NCI-H2029 treated with DMSO at 0.1 percent for 48 hours (cell line): ENCODE measurements around the gene FITM2.
"Not testable (repeated sequence)": the region's sequence is repeated elsewhere in the genome, so short reads cannot be mapped to it uniquely, and the experiment has no call there.

Experiments
- DNase-seq: peaks from one replicate; lab custom pipeline; 2025; lab: John Stamatoyannopoulos, UW

The FITM2 gene

DNA sequence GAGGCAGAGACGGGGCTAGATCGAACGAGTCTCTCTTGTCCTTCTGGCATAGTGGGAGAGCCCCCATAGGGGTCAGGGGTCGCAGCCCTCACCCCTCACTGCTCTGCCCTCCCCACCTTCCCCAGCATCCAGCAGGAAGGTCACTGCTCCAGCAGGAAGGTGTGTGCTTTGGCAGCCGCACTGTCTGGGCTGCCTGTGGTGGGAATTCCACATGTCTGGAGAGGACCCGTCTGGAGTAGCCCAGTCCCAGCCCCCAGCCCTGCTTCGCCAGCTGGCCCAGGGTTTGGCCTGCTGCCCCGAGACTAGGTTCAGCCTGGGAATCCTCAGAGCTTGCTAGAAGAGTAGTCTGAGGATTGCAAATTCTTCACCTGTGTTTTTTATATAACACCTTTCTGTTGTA, 23.3 kb upstream of the FITM2 start:
- DNase-seq = no peak

DNA sequence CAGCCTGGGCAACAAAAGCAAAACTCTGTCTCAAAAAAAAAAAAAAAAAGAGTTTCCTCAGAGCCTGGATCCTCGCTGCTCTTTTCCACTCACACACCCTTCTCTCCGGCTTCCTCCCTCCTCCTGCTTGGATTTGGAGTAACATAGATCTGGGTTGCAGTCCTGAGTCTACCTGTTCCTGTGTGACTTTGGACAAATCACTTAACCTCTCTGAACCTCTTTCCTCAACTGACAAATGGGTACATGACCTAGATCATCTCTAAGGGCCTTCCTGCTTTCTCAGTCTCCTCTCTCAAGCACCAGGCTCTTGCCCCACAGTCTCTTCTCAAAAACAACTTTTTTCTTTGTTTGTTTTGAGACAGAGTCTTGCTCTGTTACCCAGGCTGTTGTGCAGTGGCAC, 20.2 kb upstream of the FITM2 start:
- DNase-seq = no peak

DNA sequence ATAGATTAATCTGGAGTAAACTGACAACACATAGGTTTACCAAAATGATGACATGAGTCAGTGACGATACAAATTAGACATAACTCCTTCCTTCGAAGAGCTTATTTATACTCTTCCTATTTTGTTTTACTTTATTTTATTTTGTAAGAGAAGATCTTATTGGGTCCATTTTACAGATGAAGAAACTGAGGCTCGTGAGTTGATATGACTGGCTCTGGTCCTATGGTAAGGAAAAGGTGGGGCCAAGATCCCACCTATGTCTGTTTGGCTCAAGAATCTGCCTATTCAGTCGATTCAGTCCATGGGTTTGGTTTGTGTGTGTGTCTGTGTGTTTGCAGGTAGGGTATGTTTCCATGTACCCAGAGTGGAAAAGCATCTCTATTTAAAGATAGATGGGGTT, 17.4 kb upstream of the FITM2 start:
- no peak for DNase-seq

DNA sequence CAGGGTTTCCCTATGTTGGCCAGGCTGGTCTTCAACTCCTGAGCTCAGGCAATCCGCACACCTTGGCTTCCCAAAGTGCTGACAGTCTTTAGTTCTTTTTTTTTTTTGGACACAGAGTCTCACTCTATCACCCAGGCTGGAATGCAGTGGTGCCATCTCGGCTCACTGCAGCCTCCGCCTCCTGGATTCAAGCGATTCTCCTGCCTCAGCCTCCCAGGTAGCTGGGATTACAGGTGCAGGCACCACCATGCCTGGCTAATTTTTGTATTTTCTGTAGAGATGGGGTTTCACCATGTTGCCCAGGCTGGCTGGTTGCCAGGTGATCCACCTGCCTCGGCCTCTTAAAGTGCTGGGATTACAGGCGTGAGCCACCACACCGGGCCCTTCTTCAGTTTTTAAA, 16.7 kb upstream of the FITM2 start:
- not testable (repeated sequence) for DNase-seq

DNA sequence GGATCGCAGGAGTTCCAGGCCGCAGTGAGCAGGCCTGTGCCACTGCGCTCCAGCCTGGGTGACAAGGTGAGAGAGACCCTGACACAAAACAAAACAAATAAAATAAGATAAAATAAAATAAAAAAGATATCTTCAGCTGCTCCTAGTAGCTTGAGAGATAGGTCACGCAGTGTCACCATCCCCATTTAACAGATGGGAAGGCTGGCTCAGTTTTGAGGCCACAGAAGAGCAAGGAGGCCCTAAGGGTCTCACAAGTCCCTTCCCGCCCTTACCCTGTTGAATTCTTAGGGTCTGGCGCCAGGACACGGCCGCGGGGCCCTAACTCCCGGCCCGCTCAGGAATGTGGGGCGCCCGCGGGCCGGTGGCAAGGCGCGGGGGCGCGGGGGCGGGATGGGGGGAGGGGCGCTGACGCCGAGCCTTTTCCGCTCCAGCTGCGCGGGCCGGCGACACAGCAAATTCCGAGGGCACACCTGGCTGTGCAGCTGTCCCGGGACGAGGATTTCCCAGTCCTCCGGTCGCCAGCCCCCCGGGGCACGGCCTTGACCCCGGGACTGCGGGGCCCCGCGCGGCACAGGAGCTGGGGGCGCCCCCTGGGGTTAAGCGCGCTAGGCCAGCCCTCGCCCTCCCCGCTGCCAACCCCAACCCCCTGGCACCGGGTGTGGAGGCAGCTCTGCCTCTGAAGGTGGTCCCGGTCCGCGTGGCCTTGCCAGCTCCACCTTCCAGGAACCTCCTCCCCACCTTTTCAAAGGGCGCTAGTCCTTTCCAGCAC, 15.6 kb upstream of the FITM2 start:
- DNase-seq = no peak

DNA sequence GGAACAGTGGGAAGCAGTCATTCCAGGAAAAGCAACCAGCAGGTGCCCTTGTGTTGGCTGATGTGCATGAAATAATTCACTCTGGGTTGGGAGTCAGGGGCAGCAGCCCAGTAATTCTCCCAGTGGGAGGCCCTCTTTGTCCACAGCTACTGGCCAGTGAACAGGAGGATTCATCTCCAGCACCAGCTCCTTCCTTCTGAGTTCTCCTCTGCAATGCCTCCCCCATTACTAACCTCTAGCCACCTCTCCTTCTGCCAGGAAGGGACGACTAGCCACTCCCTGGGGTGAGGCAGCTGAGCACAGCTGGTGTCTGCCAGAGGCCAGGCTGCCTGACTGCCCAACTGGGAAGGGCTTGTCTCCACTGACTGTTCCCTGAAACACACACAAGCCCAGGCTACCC, 13.3 kb upstream of the FITM2 start:
- no peak for DNase-seq

DNA sequence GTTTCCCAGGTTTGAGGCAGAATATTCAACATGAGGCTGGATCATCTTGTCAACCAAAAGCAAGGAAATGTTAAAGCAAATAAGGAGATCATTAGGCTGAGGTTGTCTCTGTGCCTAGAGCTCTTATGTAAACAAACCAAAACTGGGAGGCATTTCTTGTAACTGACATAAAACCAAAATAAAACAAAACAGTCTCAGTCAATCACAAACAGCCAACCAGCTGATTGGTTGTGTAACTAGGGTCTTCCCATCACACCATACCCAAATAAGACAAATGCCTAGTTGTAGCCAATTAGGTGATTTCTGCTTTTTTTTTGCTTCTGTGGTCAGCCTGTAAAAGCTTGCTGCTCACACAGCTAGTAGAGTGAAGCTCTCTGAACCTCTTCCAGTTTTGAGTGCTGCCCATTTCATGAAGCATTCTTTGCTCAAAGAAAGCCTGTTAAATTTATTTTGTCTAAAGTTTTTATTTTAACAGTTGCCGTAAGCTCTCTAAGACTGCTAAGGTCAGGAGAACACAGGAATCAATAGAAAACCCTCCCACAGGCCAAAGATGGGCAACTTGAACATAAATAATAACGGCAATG, 8.9 kb upstream of the FITM2 start:
- DNase-seq = peak; percentile 8

DNA sequence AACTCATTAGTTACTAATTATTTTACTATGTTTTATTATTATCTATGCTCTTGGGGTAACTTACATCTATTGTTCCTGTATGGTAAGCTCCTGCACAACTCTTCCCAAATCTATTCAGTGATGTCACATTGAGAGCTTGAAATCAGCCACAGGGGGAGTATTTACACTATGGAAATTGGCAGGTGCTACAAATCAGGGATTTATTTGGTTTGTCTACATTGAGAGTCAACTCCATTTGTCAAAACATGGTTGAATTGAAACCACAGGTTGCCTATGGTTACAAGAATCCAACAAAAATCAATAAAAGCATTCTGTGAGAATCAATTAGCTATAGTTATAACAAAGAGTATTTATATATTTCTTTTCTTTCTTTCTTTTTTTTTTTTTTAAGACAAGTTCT, 3.9 kb upstream of the FITM2 start:
- no peak for DNase-seq

DNA sequence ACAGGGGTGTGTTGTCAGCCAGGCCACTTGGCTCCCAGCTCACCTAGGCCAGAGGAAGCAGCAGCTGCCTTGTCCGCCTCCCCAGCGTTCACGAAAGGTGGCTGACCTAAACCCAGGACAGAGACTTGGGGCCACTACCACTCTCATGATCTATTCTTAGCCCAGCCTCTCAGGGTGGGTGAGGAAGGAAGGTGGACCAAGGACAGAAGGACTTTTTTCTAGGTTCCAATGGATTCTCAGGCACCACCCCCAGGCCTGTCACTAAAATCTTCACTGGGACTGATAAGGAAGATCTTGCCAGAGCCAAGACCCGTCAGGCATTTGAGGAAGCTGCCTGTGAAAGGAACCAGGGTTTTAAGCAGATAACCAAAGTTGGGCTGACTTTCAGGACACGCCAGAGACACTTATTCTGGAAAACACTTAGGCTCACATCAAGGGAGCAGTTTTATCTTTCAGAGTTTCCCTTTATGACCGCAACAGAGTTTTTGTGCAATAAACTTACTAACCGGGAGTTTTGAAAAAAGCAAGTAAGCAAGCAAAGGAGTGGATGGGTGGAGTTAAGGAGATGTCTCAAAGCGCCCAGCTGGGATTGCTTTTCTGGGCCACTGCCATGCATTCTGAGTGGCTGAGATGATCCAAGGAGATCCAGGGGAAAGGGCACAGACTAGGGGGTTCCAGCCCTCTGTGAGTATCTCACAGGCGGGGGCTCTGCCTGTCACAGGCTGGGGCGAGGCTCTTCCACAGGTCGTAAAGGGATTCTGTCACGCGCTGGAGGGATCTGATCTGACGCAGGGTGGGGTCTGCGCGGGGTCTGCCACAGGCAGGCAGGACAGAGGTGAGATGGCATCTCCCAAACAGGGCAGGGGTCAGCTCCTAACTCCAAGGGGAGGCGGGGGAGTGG, 989 bp downstream of the FITM2 start:
- no peak for DNase-seq

DNA sequence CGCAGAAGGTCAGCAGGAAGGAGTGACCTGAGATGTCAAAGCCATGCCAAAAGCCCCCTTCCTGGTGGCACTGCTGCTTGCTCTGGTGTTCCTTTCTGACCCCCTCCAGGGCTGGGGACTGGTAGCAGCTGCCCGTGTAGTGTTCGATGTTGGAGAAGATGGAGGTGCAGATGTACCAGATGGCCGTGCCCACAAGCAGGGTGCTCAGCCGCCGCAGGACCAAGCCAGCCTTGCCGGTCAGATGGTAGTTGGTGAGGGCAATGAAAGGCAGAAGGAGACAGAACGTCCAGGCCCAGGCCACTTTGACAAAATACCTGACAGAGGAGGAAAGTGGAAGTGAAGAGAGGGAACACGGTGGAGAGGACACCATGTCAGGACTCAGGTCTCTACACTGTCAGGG, 4.1 kb downstream of the FITM2 start:
- DNase-seq = no peak

DNA sequence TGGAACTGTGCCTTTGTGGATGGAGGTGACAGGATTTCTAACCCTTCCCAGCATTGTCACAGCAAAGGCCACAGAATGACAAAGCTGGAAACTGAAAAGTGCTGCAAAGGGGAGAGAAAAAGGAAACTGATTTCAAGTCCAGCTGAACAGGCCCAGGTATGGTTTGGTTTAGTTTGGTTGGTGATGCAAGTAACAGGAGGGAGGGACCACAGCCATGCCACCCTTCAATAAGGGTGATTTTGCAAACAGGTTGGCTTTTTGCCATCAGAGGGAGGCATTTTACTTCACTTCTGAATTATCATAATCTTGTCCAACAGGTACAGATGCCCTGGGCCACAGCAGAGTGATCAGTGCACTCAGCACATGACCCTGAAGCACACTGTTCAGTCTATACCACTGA, 6.6 kb downstream of the FITM2 start:
- DNase-seq = no peak

DNA sequence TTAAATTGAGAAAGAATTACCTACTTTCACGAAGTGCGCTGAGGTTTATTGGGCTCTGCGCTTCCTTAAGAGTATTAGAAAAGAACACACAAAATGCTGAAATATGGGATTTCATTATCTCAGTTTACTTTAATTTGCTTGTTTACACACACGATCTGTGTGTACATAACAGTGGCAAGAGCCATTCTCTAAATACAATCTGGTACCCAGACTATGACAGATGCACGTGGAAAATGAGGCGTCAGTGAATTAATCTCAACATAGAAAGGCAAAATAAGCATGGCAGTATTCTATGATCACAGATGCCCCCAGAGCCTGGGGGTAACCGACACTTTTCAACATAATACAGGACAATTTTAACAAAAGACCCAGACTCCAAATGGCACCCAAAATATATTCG, 8.3 kb downstream of the FITM2 start:
- DNase-seq = no peak

DNA sequence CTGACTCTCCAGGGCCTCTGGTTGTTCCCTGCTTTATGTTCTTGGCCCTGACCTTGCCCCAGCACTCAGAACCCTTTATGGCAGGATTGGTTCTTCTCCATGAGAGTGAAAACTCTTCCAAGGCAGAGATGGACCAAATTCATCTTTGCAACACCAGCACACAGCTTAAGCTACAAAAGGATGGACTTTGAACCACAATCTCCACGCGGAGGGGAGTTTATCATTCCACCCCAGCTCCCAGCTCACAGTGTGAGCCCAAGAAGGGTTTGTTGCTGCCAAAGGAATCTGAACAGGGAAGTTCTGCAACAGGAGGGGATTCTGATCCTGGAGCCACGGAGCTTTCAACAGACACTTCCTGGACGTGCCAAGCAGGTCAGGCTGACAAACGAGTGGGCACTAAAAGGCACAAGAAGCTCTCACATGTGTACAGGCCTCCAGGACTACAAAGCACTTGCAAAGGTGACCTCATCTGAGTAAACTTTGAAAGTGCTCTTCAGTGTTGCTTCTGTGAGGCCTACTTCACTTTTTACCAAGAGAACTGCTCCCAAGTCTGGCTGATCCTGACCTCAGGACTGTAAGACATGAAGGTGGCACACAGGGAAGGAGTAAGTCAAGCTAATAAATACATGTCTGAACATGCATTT, 8.9 kb downstream of the FITM2 start:
- DNase-seq = peak; percentile 63

DNA sequence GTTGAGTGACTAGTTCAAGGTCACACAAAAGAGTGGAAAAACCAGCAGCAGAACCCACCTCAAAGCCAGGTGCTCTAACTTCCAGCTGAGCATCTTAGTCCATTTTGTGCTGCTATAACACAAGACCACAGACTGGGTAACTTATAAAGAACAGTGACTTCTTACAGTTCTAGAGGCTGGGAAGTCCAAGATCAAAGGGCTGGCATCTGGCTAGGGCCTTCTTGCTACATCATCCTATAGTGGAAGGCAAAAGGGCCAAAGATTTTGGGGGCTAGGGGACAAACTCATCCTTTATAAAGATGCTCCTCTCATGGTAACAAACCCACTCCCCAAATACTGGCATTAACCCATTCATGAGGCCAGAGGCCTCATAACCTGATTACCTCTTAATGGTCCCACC, 9.7 kb downstream of the FITM2 start:
- DNase-seq = no peak

DNA sequence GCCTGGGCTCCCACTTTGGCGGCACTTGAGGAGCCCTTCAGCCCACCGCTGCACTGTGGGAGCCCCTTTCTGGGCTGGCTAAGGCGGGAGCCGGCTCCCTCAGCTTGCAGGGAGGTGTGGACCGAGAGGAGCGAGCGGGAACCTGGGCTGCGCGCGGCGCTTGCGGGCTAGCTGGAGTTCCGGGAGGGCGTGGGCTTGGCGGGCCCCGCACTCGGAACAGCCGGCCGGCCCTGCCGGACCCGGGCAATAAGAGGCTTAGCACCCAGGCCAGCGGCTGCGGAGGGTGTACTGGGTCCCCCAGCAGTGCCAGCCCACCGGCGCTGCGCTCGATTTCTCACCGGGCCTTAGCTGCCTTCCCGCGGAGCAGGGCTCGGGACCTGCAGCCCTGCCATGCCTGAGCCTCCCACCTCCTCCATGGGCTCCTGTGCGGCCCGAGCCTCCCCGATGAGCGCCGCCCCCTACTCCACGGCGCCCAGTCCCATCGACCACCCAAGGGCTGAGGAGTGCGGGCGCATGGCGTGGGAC, 11.9 kb downstream of the FITM2 start:
- DNase-seq = not testable (repeated sequence)

DNA sequence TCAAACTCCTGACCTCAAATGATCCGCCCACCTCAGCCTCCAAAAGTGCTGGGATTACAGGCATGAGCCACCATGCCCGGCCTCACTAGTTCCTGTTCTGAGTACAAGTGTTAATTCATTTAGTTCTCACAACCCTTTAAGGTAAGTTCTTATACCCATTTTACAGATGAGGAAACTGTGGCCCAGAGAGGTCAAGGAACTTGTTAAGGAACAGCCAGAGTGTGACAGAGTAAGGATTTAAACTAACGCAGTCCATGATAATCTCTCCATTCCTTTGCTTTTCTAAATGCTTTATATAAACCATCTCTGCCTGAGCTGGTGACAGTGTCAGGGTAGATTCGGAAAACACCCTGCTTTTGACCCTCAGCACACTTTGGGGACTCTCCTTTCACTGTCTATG, 13.3 kb downstream of the FITM2 start:
- DNase-seq = no peak

DNA sequence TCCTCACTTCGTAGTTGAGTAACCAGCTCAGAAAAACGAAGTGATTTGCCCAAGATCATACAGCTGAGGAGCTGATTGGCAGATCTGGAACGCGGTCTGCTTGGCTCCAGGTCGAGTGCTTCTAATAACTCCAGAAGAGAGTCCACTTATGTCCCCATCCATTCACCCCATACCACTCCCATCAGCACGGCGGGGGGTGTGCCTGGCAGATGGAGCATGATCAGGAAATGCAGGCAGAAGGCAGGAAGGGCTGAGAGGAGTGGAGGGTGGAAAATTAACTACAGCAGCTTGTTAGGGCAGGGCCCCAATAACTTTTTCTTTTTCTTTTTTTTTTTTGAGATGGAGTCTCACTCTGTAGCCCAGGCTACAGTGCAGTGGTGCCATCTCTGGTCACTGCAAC, 15.0 kb downstream of the FITM2 start:
- no peak for DNase-seq

DNA sequence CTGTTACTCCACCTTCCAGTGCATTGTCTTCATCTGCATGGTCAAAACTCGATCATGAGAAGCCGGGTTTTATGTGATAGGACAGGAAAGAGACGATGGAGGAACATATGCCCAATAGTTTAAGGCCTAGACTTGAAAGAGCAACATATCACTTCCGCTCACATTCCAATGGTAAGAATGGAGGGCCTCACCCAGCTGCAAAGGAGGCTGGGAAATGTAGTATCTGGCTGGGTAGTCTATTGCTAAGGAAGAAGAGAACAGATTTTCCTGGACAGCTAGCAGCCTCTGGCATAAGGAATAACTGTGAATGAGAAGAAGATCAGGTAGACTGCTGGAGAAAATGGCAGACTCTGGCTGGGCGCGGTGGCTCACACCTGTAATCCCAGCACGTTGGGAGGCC, 19.2 kb downstream of the FITM2 start:
- no peak for DNase-seq

DNA sequence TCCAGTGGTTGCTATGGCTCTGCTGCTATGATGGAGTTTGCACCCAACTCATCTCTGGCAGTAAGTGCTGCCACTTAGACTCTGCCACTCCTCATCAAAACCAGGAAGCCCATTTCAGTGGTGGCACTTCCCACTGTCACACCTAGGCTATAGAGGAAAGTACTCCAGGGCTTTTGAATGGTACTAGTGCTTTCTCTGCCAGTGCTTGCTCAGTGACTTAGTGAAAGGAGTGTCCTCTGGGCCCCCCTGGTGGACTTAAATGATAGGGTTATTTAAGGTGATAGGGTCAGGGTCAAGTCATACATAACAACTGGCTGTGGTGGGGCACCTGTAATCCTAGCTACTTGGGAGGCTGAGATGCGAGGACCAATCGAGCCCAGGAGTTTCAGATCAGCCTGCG, 22.8 kb downstream of the FITM2 start:
- DNase-seq = no peak

DNA sequence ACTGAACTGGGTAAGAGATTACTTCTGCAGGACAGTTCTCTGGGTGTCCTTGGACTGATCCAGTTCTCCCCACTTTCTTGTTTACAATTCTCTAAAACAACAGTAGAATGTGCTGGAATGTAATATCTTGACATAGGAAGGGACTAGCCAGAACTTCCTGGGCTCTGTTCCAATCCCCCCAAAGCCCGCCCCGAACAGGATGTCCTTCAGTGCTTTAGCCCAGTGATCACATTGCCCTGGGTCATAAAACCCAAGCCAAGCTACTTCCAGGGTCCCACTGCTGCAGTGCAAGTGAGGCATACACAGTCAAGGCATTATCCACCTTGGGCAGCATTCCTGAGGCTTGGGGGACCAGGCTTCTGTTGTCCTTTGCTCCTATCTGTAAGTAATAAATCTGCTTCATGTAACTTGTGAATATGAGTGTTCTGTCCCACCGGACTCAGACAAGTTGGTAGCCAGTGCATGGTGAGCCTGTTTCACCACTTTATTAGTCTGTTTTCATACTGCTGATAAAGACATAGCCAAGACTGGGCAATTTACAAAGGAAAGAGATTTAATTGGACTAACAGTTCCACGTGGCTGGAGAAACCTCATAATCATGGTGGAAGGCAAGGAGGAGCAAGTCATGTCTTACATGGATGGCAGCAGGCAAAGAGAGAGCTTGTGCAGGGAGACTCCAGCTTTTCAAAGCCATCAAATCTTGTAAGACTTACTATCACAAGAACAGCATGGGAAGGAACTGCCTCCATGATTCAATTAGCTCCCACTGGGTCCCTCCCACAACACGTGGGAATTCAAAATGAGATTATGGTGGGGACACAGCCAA, 23.5 kb downstream of the FITM2 start:
- no peak for DNase-seq

DNA sequence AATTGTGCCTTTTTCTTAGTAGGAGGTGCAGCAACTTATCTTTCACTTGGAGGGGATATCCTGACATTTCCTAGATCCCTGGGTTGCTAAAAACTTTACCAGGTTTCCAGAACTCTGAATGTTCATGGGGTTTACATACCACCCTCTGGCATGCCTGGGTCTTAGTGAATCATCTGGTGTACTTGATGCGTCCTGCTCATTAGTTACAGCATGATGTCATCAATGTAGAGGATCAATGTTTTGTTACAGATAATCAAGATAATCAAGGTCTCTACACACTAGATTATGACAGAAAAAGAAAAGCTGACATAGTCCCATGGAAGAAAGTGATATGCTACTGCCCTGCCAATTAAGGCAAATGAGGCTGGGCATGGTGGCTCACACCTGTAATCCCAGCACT, 27.0 kb downstream of the FITM2 start:
- no peak for DNase-seq
